HFF-Myc (cell line): ENCODE results near the gene BCAP31.
"Not testable (repeated sequence)": the region's sequence is repeated elsewhere in the genome, so short reads cannot be mapped to it uniquely, and the experiment has no call there.

ENCODE experiments used
- DNase-seq: peaks from one replicate; pipeline ENCODE4 v3.0.0-alpha.2; 2011; ENCODE audit warnings: low read depth; ENCODE audit errors: extremely low read depth
- H3K4me3 ChIP-seq: replicated peaks from 2 replicates; pipeline ENCODE4 v1.5.1; 2011; ENCODE audit warnings: low read depth, mild to moderate bottlenecking, control low read depth, low read length
- TF ChIP-seq, protein P1 (sequence below): IDR thresholded peaks from 2 replicates; pipeline ENCODE4 v1.5.1; 2012; ENCODE audit warnings: mild to moderate bottlenecking, low read depth, low read length, control low read depth; ENCODE audit errors: missing control alignments

Gene BCAP31

DNA sequence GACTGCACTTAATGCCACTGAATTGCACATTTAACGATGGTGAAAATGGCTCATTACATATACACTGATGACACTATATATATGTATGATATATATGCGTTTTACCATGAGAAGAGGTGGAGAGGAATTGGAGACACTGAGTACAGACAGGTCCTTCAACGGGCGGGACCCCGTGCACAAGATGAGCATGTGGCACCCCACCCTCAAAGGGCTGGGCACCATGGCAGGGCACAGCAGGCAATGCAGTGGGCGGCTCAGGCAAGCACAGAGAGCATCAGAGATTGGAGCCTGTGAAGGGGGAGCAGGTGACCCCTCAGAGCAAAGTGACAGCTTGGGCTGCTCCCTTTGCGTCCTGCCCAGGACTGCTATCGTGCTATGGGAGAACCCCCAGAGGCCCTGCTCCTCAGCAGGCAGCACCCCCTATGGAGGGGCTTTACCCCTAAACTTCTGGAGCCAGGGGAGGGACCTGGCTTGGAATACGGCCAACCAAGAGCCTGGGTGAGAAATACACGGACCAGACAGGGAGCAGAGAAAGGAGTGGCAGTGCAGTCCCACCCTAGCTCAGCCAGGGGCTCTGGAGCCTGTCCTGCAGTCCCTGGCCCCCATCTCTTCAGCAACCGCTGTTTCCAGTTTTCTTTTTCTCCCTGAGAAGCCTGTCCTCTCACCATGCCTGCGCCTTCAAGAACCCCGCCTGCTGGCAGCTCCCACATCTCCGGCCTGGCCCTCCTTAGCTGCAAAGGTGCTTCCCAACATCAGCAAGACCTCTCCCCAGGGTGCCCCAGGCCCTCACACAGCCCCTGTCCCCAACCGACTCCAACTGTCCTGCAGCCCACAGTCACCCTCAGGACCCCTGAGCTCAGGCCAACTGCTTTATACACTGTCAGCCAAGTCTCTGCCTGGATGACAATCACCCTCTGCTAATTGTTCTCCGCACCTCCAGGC lies 26.0 kb downstream of the BCAP31 start:
- DNase-seq: no peak
- H3K4me3 ChIP-seq: no peak overlapping the region
- TF ChIP-seq, protein P1, sequence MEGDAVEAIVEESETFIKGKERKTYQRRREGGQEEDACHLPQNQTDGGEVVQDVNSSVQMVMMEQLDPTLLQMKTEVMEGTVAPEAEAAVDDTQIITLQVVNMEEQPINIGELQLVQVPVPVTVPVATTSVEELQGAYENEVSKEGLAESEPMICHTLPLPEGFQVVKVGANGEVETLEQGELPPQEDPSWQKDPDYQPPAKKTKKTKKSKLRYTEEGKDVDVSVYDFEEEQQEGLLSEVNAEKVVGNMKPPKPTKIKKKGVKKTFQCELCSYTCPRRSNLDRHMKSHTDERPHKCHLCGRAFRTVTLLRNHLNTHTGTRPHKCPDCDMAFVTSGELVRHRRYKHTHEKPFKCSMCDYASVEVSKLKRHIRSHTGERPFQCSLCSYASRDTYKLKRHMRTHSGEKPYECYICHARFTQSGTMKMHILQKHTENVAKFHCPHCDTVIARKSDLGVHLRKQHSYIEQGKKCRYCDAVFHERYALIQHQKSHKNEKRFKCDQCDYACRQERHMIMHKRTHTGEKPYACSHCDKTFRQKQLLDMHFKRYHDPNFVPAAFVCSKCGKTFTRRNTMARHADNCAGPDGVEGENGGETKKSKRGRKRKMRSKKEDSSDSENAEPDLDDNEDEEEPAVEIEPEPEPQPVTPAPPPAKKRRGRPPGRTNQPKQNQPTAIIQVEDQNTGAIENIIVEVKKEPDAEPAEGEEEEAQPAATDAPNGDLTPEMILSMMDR: no peak

- H3K4me3 ChIP-seq, DNase-seq: not testable (repeated sequence)
These were observed 27.0 kb downstream of the BCAP31 start for GRCh38 chrX:153696986-153697722.

- DNase-seq, H3K4me3 ChIP-seq: not testable (repeated sequence)
These were observed 27.6 kb downstream of the BCAP31 start for GRCh38 chrX:153696538-153696937.

DNA sequence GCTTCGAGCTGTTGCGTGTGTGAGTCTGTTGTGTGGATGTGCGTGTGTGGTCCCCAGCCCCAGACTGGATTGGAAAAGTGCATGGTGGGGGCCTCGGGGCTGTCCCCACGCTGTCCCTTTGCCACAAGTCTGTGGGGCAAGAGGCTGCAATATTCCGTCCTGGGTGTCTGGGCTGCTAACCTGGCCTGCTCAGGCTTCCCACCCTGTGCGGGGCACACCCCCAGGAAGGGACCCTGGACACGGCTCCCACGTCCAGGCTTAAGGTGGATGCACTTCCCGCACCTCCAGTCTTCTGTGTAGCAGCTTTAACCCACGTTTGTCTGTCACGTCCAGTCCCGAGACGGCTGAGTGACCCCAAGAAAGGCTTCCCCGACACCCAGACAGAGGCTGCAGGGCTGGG lies 28.1 kb downstream of the BCAP31 start:
- H3K4me3 ChIP-seq: no peak overlapping the region

GRCh38 chrX:153694687-153695270 lies 29.4 kb downstream of the BCAP31 start:
- H3K4me3 ChIP-seq: no peak overlapping the region
- no peak for DNase-seq
- TF ChIP-seq, protein P1: no peak

More for the DNA sequence above, 28.1 kb downstream of the BCAP31 start:
- DNase-seq: no peak
- TF ChIP-seq, protein P1: no peak

- not testable (repeated sequence) for H3K4me3 ChIP-seq, DNase-seq
These were observed 29.9 kb downstream of the BCAP31 start for GRCh38 chrX:153694256-153694655.

DNA sequence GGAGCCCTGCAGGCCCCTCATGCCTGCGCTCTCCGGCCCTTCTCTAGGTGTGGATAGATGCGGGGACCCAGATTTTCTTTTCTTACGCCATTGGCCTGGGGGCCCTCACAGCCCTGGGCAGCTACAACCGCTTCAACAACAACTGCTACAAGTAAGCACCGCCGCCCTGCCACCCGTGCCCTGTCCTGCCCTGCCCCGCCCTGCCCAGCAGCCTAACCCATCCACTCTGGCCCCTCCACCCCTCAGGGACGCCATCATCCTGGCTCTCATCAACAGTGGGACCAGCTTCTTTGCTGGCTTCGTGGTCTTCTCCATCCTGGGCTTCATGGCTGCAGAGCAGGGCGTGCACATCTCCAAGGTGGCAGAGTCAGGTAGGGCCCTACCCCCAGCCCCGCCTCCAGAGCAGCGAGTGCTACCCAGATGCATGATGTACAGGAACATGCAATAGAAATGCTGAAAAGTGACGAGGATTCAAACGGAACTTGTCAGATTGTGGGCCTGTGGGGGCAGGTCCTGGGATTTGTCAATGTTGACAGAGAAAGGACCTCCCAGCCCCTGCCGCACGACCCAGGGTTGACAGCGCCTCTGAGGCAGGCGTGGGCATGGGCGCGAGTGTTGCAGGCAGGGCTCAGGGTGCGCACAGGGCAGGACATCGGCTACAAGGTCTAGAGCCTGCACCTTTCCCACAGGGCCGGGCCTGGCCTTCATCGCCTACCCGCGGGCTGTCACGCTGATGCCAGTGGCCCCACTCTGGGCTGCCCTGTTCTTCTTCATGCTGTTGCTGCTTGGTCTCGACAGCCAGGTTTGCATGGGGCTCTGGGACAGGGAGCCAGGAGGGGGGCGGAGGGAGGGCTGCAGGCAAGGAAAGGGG lies 30.7 kb downstream of the BCAP31 start:
- no peak for DNase-seq
- no peak overlapping the region for H3K4me3 ChIP-seq
- TF ChIP-seq, protein P1: no peak
